NCI-H146 treated with DMSO at 0.1 percent for 48 hours (cell line): ENCODE data around the gene SNED1.
"Not testable (repeated sequence)": the region's sequence is repeated elsewhere in the genome, so short reads cannot be mapped to it uniquely, and the experiment has no call there.

ENCODE experiments used
- DNase-seq: peaks from one replicate; lab custom pipeline; 2025; ENCODE audit not compliant: unreplicated experiment; lab: John Stamatoyannopoulos, UW

Gene SNED1

DNA sequence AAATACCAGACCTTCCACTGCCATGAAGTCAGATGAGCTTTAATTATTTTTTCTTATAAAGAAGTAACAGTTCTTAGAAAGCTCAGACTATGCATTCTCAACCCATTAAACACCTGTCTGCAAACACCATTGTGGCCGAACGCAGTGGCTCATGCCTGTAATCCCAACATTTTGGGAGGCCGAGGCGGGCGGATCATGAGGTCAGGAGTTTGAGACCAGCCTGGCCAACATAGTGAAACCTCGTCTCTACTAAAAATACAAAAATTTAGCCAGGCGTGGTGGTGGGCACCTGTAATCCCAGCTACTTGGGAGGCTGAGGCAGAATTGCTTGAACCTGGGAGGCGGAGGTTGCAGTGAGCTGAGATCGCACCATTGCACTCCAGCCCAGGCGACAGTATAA is 106.2 kb downstream of the SNED1 start:
- not testable (repeated sequence) for DNase-seq

DNA sequence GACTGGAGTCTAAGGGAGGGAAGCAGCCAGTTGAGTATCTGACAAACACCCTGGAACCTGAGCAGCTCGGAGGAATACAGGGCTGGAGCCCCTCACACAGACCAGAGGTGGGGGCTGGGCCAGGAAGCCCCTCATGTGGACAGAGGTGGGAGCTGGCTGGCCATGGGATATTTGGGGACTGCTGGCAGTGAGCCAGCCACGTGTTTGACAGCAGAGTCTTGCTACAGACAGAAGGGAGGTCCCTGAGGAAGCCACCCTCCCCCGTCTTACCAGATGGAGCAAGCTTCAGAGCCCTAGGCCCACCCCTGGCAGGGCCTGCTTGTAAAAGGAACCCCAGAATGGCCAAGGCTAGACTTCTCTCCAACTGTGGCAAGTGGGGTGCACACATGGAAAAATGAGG is 107.2 kb downstream of the SNED1 start:
- no peak for DNase-seq

DNA sequence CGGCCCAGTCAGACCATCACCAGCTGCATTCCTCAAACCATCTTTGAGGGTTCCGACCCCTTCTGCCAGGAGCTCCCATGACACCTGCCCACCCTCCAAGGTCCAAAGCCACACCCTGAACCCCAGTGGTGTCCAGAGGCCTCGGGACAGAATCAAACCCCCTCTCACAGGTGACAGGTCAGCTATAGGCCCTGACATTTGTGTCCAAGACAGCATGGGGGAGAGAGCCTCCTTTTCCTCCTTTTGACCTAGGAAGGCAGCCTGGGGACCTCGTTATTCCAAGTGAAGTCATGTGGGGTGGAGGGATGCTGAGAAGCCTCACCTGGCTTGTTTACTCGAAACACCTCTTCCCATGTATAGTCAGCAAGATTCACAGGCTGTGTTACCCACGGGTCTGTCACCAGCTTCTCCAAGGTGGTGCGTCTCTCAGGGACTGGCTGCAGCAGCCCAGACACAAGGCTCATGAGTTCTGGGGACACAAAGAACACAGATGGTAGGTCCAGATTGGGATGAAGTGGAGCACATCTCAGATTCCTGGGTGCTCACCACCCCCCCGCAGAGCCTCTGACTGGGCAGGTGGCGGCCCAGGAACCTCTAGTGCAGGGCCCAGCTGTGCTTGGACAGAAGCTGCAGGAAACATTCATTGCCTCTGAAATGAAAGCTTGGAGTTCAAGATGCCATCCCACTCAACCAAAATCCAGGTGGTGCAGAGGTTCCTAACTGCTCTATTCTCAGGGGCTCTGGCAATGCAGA is 108.8 kb downstream of the SNED1 start:
- no peak for DNase-seq

DNA sequence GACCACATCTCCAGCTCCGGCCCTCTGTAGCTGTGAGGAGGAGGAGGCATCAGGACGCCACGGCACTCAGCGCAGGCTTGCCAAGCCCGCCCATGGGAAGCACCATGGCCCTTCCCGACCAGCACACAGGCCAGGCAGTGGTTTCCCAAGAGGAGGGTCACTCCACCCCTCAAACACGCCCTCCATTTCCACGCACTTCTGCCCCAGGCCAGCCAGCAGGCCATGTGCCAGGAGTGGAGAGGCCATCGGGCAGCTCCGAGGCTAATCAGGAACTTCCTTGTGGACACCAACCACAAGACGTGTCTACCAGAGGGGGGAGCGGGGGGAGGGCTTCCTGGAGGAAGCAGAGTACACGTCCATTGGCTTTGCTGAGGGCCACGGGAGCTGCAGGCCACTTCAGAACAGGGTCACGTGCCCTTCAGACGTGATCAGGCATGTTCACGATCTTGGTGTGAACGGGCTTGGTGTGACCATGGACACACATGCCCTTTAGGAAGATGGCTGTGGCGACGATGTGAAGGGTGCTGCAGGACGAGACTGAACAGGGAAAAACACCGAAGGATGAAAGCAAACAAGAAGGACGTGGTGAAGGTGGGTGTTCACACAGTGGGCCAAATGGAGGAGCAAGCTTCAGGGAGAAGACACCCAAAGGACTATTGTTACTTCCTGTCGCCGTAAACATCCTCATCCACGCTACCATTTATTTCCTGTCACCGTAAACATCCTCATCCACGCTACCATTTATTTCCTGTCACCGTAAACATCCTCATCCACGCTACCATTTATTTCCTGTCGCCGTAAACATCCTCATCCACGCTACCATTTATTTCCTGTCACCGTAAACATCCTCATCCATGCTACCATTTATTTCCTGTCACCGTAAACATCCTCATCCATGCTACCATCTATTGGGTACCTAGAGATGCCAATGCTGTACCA is 110.1 kb downstream of the SNED1 start:
- no peak for DNase-seq

DNA sequence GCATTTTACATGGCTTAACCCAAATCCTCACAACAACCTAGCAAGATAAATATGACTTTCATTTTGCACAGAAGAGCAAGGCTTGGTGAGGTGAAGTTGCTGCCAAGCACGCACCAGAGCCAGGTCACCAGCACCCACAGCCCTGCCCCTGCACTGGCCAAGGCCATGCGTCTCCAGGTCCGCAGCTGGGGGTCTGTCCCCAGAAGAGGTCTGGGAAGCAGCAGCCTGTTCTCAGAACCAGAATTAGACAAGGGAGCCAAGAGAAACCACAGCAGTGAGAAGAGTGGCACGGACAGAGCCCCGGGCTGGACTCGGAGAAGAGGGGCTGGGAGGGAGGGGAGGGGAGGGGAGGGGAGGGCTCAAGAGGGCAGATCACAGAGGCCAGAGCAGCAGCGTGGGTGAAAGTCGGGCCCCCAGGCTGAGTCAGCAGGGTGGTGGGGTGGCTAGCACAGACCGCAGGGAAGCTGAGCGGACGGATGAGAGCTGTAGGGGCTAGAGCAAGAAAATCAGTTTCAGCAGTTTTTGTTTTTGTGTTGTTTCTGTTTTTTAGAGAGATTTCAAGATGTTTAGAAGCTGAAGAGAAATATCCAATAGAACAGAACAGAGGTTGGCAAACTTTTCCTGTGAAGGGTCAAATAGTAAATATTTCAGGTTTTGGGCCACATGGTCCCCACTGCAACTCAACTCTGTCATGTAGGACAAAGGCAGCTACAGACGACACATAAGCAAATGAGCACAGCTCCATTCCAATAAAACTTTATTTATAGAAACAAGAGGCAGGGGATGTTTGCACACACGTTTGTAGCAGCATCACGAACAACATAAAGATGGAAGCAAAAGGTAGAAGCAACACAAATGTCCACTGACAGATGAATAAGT is 111.0 kb downstream of the SNED1 start:
- DNase-seq, result no peak

DNA sequence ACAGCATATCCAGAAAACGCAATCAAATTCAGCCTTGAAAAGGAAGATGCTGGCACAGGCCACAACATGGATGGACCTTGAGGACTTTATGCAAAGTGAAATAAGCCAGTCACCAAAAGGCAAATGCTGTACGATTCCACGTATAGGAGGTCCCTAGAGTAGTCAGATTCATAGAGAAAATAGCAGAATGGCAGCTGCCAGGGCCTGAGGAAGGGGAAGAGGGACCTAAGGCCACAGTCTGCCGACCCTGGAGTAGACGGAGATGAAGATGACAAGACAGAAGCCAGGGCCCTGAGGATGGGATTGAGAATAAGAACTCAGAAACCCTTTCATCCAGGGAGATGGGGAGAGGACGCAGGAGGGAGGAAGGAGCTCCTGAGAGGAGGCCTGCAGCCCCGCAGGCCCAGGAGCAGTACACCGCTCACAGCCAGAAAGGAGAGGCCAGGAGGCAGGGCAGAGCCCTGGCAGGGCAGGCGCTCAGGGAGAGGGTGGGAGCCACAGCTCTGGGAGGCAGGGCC is 111.7 kb downstream of the SNED1 start:
- no peak for DNase-seq

DNA sequence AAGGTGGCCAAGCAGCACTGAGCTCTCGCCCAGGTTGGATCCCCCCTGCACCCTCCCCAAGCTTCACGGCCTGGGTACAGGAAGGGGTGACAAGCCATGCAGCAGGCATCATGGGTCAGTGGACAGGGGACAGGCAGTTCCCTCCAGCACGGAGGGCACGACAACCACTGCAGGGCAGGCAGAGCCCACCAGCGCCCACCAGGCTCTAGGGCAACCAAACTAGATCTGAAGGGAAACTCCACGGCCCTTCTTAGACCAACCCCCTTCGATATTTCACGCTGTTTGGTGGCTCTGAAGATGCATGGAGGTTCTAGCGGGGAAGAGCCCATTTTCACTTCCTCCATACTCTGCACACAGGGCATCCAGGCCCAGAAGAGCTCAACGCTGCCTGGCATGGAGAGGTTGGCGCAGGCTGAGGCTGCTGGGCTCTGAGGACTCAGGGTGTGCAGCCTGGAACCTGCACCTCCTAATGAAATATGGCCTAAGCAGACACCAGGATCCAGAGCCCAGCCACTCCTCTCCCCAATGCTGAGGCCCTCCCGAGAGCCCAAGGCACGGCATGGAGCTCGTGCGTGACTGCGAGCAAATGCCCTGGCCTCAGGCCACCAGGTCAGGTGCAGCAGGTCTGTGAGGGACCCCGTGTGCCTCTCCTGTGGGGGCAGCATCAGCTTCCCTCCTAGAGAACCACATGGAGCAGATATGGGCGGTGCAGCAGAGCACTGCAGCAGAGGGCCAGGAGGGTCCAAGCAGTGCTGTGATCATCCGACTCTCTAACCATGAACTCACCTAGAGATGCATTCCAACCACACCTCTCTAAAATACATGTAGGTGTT is 112.4 kb downstream of the SNED1 start:
- DNase-seq, result no peak

DNA sequence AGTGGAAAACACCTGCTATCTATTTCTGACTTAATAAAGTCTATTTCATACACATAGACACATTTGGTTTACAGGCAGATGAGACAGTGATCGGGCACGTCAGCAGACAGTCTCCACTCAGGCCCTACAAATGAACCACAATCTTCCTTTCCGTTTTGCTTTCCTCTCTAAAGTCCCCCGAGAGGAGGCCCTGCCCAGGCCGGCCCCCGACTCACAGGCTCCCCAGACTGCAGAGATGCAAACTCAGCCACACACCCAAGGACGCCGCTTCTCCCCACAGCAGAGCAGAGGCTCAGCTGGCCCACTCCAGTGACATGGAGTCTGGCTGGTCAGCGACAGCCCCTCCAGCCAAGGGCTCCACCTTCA is 113.0 kb downstream of the SNED1 start:
- no peak for DNase-seq

DNA sequence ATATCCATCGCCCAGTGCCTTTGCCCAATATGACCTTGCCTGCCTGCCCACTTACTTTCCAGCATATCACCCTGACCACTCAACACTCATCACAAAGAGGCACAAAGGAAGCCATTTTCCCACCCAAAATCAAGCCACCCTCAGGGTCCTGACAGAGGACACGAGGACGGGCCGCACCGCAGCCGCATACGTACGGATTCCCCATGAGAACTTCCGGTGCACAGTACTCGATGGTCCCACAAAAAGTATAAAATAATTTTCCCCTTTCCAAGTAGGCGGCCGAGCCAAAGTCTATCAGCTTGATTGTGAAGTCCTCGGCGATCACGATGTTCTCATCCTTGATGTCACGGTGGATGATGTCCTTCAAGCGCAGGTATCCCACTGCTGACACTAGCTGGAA is 113.6 kb downstream of the SNED1 start:
- DNase-seq, result no peak

DNA sequence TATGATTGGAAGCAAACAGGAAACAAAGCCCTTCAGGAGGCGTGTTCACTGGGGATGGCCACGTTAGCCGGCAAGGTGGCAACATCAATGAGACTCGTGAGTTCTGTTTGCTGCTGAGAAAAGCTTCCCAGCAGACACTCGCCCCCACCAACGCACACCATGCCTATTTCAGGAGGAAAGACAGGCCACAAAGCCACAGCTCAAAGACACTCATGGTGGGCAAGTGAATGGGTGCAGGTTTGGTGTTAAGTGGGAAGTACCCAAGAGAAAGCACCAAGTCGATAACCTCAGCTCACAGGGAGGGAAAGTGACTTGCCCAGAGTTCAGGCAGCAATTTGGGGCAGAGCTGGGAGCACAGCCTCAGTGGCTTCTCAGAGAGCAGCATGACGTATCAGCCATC is 114.2 kb downstream of the SNED1 start:
- DNase-seq, result no peak

DNA sequence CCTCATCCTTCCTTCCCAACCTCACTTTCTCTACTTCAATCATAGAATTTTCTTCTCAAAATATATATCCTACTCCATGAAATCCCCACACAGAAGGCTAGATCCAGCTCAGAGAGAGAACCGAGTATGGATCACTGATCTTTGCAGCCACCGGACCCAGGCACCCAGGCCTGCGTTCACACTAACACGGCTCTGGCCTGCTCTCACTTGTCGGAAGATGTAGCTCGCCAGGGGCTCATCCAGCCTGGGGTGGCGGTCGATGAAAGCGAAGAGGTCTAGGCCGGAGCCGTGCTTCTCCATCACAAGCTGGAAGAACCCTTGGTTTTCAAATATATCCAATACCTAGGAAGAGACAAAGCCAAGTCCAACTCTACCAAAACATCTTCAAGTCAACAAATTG is 116.4 kb downstream of the SNED1 start:
- DNase-seq, result no peak

DNA sequence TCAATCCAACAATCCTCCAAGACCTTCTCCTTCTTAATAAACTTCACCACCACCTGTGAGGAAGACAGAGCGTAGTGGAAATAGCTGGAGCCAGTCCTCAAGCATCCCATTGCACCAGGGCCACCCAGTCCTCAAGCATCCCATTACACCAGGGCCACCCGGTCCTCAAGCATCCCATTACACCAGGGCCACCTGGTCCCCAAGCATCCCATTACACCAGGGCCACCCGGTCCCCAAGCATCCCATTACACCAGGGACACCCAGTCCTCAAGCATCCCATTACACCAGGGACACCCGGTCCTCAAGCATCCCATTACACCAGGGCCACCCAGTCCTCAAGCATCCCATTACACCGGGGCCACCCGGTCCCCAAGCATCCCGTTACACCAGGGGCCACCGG is 116.9 kb downstream of the SNED1 start:
- no peak for DNase-seq

DNA sequence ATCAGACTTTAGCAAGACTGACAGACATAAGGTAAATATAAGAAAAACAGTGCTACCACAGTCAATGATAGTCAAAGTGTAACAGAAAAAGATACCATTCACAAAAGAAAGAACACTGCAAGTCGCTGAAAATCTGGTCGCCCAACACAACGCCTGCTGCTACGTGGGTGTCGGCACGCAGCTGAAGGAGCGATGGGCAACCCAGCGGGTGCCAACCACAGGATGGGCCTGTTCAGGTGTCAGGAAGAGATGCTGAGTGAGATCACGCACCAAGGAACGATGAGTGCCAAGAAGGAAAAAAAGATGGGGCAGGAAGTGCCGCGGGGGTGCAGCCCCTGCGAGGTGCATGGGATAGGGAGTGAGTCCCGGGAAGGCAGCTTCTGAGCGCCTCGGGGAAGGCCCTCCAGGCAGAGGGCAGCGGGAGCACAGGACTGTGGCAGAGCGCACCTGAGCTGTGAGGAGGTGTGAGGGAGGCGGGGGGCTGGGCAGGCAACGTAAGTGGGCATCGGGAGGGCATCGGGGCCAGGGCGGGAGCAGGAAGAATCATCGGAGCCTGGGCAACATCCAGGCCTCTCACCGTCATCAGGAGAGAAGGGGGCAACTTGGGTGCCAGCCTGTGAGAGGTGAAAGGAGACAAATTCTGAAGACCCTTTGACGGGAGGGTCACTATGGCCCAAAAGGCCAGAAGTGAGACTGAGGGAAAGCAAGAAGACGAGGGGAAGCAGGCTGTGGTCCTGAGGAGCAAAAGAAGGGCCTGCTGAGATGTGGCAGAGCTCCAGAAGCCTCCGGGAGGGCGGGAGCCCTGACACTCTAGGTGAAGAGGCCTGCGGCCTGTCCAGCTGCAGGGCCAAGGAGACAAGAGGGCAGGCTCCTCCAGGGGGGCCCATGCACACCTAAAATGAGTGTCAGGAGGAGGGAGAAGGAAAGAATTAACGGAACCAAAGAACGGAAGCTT is 118.5 kb downstream of the SNED1 start:
- DNase-seq, result no peak

DNA sequence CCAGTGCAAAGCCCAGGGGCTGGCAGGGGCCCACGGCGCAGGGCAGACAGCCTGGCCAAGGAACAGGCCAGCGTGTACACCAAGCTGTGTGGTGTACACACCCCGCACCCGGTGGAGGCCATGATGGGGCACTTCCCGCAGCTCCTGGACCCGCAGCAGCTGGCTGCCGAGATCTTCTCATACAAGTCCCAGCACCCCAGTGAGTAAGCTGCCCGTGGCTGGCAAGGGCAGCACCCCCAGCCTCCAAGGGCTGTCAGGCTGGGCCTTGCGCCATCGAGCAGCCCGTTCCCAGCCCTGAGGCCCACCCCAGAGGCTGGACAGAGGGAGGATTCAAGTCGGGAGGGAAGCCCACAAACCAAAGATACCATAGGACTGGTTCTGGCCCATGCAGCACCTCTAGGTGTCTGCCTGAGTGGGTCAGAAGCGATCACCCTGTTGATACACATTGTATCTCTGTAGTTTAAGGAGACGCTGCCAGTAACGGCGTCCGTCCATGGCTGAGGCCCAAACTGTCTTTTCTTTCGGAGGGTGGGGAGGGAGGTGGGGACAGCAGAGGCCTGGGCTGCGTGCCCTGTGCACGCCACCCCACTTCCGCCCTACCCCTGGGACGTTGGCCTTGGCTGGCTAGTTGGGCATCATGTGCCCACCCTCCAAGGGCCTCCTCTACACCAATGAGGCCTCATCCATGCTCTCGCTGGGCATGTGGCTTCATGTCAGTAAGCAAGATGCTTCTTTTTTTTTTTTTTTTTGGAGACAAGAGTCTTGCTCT is 120.5 kb downstream of the SNED1 start:
- no peak for DNase-seq

DNA sequence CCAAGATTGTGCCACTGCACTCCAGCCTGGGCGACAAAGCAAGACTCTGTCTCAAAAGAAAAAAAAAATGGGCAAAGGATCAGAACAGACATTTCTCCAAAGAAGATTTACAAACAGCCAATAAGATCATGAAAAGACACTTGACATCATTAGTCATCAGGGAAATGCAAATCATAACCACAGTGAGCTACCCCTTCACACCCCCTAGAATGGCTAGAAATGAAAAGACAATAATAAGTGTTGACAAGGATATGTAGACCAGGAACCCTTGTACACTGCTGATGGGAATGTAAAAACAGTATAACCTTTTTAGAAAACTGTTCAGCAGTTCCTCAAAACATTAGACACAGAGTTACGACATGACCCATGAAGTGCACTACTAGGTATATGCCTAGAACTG is 122.0 kb downstream of the SNED1 start:
- no peak for DNase-seq

DNA sequence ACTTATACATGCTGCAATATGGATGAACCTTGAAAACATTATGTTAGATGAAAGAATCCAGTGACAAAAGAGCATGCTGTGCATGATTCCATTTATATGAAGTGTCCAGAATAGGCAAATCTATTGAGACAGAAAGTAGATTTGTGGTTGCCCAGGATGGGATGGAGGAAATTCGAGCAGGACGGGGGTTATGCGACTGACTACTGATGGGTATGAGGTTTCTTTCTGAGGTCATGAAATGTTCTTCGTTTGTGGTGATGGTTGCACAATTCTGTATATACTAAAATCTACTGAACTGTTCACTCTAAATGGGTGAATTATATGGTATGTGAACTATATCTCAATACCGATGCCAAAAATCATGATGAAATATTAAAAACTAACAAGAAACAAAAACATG is 122.6 kb downstream of the SNED1 start:
- no peak for DNase-seq

DNA sequence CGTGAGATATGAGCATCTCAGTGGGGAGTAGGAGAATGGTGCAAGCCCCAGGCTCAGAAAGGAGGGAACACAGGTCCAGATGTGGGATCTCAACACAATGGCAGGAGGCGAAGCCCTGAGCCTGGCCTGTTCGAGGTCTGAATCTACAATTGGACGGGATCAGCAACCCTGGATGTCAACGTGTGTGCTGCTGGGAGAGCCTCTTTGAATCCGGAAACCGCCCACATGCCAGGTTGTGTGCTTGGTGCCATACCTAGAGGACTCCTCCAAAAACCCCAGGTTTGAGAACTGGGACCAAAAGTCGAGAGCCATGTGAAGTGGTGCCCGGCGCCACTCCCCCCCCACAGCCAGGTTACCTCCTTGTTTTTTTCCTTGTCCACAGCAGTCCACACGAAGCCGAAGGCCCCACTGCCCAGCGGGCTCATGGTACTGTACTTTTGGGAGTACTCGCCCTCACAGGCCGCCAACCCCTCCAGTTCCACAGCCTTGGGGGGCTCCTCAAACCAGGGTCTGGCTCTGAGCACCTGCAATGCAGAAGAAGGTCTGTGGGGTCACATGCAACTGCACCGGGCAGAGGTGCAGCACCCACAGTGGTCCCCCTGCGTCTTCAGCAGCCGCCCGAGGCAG is 124.1 kb downstream of the SNED1 start:
- DNase-seq, result no peak
